Esophagus squamous epithelium (tissue), 4 donors: ENCODE results near the gene SLC1A3.

Experiments used
- CTCF ChIP-seq, 6 experiments: fragments of 450-650 bp in 4 of 6; fragments of 200-600 bp in 2 of 6; sonication (generic) in 2 of 6; IDR thresholded peaks; one replicate each; pipeline ENCODE4 v1.5.1; 2016 to 2019; ENCODE audit warnings: antibody characterized with exemption in 6 of 6, mild to moderate bottlenecking in 4 of 6, moderate library complexity in 4 of 6
- POLR2A ChIP-seq, 4 donors: fragments of 450-650 bp; IDR thresholded peaks; one replicate each; pipeline ENCODE4 v1.6.1; 2017; ENCODE audit warnings: antibody characterized with exemption in 4 of 4, mild to moderate bottlenecking in 4 of 4, moderate library complexity in 3 of 4

- no peak for TF ChIP-seq POLR2A (IDR thresholded peaks at IDR 0.05)
- TF ChIP-seq CTCF (IDR thresholded peaks at IDR 0.05) = no peak
Measured at GRCh38 chr5:36576721-36577120, 29.7 kb upstream of the SLC1A3 start.
